ENCODE measurements around the gene SPATA2L.
"Not testable (repeated sequence)": the region's sequence is repeated elsewhere in the genome, so short reads cannot be mapped to it uniquely, and the experiment has no call there.

The SPATA2L gene

GRCh38 chr16:89693931-89694783, 7.3 kb downstream of the SPATA2L start:
- no peak overlapping the region for H3K4me3 ChIP-seq (ENCODE audit: low read depth, low read length)
- no peak for DNase-seq (ENCODE audit: low read depth)
- no peak for TF ChIP-seq CTCF (IDR thresholded peaks at IDR 0.05; ENCODE audit: low read depth, low read length, missing control alignments)

- no peak for TF ChIP-seq CTCF (IDR thresholded peaks at IDR 0.05; ENCODE audit: low read depth, low read length, missing control alignments)
- no peak overlapping the region for H3K4me3 ChIP-seq (ENCODE audit: low read depth, low read length)
- no peak for DNase-seq (ENCODE audit: low read depth)
These were observed 8.2 kb downstream of the SPATA2L start for GRCh38 chr16:89693289-89693731.

GRCh38 chr16:89691986-89692569, 9.4 kb downstream of the SPATA2L start:
- no peak for TF ChIP-seq CTCF (IDR thresholded peaks at IDR 0.05; ENCODE audit: low read depth, low read length, missing control alignments)
- no peak for DNase-seq (ENCODE audit: low read depth)
- no peak overlapping the region for H3K4me3 ChIP-seq (ENCODE audit: low read depth, low read length)

- no peak for DNase-seq (ENCODE audit: low read depth)
- no peak for TF ChIP-seq CTCF (IDR thresholded peaks at IDR 0.05; ENCODE audit: low read depth, low read length, missing control alignments)
- no peak overlapping the region for H3K4me3 ChIP-seq (ENCODE audit: low read depth, low read length)
These were observed 10.1 kb downstream of the SPATA2L start for GRCh38 chr16:89691231-89691985.

GRCh38 chr16:89690392-89690901, 11.1 kb downstream of the SPATA2L start:
- TF ChIP-seq CTCF (IDR thresholded peaks at IDR 0.05; ENCODE audit: low read depth, low read length, missing control alignments), result no peak
- no peak for DNase-seq (ENCODE audit: low read depth)
- H3K4me3 ChIP-seq (ENCODE audit: low read depth, low read length), result no peak overlapping the region

- DNase-seq (ENCODE audit: low read depth); H3K4me3 ChIP-seq (ENCODE audit: low read depth, low read length): not testable (repeated sequence)
These were observed 11.9 kb downstream of the SPATA2L start for GRCh38 chr16:89689621-89690020.

- no peak for DNase-seq (ENCODE audit: low read depth)
- no peak overlapping the region for H3K4me3 ChIP-seq (ENCODE audit: low read depth, low read length)
- no peak for TF ChIP-seq CTCF (IDR thresholded peaks at IDR 0.05; ENCODE audit: low read depth, low read length, missing control alignments)
These were observed 12.4 kb downstream of the SPATA2L start for GRCh38 chr16:89689142-89689541.
